ENCODE data around the gene ZMYND8.
"Not testable (repeated sequence)": the region's sequence is repeated elsewhere in the genome, so short reads cannot be mapped to it uniquely, and the experiment has no call there.

ZMYND8 gene

GRCh38 chr20:47309394-47309793, 47.1 kb downstream of the ZMYND8 start:
- no peak for DNase-seq

- DNase-seq = not testable (repeated sequence)
Observed at GRCh38 chr20:47307569-47307968, 48.9 kb downstream of the ZMYND8 start.

GRCh38 chr20:47306755-47307370, 49.6 kb downstream of the ZMYND8 start:
- no peak for DNase-seq

- DNase-seq = no peak
Observed at GRCh38 chr20:47306095-47306494, 50.4 kb downstream of the ZMYND8 start.

DNA sequence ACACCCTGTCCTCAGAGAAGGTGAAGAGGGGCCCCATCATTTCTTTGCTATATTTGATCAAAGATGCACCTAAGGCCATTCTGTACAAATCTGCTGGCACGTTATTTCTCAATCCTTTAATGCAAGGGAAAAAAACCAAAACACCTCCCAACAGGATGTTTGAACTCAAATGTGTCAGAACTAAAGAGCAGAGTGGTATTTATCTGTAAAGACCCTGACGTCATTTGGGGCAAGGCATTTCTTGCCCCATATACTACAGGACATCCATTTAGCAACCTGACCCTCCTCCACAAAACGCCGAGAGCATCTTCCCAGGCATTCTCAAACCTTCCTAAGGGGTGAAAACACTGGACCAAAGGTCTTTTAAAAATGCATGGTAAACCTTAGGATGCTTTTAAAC, 50.8 kb downstream of the ZMYND8 start:
- no peak for DNase-seq

- DNase-seq = no peak
Observed at GRCh38 chr20:47304287-47304686, 52.2 kb downstream of the ZMYND8 start.

- no peak for DNase-seq
Observed at GRCh38 chr20:47303736-47304135, 52.8 kb downstream of the ZMYND8 start.

DNA sequence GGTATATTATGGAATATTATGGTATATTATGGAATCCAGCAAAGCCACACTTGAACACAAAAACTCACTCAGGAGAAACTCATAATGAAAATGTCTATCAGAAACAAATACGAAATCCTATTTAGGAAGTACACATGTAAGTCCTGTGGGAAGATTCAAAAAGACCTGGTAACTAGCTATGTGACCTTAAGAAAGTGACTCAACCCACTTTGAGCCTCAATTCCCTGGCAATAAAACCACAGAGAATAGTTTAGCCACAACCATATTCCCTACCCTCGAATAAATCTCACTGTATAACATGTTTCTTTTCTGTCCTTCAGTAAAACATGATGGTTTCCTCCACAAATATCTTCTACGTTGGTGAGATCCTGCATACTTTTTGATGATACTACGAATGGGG, 56.4 kb downstream of the ZMYND8 start:
- no peak for DNase-seq

GRCh38 chr20:47298624-47299023, 57.9 kb downstream of the ZMYND8 start:
- no peak for DNase-seq

- no peak for DNase-seq
Observed at GRCh38 chr20:47297746-47298145, 58.8 kb downstream of the ZMYND8 start.

DNA sequence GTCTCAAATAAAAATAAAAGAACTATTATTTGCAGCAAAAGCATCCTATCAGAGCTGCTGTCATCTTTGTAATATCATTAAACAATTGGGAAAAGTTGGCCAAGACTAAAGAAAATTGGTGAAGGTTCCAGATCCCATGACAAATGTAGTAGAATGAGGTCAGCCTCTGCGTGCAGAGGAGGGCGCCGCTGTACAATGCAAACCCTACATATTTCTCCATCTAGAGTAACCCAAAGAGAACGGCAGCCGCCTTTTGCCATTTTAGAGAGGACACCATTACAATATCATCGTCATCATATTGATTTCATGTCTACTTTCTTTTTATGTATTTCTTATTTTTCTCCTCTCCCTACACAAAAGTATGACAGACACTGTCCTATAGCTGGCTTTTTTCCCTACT, 59.5 kb downstream of the ZMYND8 start:
- DNase-seq = no peak

- no peak for DNase-seq
Observed at GRCh38 chr20:47295921-47296426, 60.5 kb downstream of the ZMYND8 start.

DNA sequence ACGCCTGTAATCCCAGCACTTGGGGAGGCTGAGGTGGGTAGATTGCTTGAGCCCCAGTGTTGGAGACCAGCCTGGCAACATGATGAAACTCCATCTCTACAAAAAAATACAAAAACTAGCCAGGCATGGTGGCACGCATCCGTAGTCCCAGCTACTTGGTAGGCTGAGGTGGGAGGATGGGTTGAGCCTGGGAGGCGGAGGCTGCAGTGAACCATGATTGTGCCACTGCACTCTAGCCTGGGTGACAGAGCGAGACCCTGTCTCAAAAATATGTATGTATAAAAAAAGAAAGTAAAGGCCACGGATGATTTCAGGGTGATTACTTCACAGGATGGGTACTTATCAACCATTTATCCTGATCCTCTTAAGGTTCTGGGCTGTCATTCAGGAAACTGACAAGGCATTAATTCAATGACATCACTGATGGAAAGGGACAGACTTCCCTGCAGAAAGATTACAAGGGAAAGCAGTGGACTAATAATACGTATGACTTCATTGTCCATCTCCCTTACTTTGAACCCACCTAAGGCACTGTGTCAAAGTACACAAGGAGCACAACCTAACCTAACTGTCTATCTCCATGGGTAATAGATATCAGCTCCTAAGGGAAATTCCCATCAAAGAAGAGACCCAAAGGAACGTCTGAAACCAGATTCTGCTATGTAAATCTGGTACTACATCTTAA, 61.2 kb downstream of the ZMYND8 start:
- DNase-seq = no peak

- no peak for DNase-seq
Observed at GRCh38 chr20:47293631-47294030, 62.9 kb downstream of the ZMYND8 start.

DNA sequence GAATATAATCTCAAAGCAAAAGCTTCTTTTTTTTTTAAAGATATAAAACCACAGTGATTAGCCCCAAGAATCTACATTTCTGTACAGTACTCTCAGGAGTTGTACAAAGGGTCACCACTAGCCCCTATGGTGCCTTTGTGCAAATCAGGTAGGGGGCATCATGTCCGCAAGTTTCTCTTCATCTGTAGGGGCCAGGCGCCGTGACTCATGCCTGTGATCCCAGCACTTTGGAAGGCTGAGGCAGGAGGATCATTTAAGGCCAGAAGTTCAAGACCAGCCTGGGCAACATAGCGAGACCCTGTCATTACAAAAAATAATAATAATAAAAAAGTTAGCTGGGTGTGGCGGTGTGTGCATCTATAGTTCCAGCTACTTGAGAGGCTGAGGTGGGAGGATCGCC, 63.9 kb downstream of the ZMYND8 start:
- DNase-seq = no peak

- no peak for DNase-seq
Observed at GRCh38 chr20:47290666-47291430, 65.7 kb downstream of the ZMYND8 start.

DNA sequence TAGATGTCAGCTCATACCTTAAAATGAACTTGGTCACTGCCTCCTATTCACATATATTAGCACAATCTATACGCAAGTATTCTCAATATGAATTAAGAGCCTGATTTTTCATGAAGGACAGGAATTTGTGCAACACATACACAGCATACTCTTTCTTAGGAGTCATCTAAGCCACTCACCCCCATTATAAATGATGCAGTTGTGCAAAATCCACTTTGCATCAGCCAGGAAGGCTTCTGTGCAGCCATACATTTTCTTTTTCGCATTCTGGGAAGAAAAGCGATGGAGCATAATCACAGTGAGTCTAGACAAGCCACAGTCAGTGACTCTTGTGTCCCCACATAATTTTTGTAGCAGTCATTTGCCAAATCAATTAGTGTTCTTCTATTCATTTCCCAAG, 66.5 kb downstream of the ZMYND8 start:
- no peak for DNase-seq

DNA sequence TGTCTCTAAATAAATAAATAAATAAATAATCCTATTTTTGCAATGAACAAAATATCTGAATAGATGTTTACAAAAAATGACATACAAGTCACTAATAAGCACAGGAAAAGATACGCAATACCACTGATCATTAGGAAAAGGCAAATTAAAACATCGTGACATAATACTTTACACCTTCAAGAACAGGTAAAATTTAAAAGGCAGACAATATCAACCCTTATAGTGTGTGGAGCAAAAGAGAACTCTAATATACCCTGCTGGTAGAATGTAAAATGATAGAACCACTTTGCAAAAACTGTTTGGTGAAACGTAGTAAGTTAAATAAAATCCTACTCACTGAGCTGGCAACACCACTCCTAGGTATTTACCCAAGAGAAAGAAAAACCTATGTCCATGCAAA, 67.4 kb downstream of the ZMYND8 start:
- no peak for DNase-seq

- not testable (repeated sequence) for DNase-seq
Observed at GRCh38 chr20:47288530-47288929, 68.0 kb downstream of the ZMYND8 start.

DNA sequence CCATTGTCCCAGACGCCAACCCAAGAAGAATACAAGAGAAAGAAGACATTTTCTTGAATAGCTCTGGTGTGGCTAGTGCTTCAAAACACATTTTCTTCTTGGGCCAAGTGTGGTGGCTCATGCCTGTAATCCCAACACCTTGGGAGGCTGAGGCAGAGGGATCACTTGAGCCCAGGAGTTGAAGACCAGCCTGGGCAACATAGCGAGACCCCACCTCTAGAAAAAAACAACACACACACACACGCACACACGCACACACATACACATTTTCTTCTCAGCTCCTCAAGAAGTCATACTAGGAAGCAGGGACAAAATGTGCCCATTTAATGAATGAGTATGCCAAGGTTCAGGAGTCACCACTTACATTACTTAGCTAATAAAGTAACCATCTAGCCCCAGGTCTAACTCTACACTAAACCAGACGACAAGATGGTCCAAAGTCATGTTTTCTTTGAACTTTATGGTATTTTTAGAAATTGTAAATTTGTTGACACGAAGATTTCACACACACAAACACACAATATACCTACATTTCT, 68.8 kb downstream of the ZMYND8 start:
- no peak for DNase-seq

- DNase-seq = no peak
Observed at GRCh38 chr20:47286681-47287080, 69.8 kb downstream of the ZMYND8 start.

GRCh38 chr20:47285189-47285588, 71.3 kb downstream of the ZMYND8 start:
- DNase-seq = no peak

- no peak for DNase-seq
Observed at GRCh38 chr20:47284373-47284772, 72.1 kb downstream of the ZMYND8 start.

GRCh38 chr20:47283411-47283810, 73.1 kb downstream of the ZMYND8 start:
- no peak for DNase-seq
